Lower leg skin (tissue), 4 donors: ENCODE data around the gene GPT2. TPM values are rescaled to one million over a fixed set of nuclear protein-coding genes. Genes with fewer than 3 reads are reported as not detected.

Experiments
- DNase-seq, 2 donors: peaks; one replicate each; pipeline ENCODE4 v3.0.0-alpha.2; 2019; ENCODE audit warnings: low spot score in 2 of 2
- H3K4me3 ChIP-seq: fragments of 200-600 bp; sonication (generic); 2 replicates; pipeline ENCODE4 v1.5.1; 2017; ENCODE audit warnings: mild to moderate bottlenecking, low read depth; ENCODE audit not compliant: poor library complexity, severe bottlenecking
- POLR2A ChIP-seq, 2 donors: fragments of 450-650 bp; IDR thresholded peaks; one replicate each; pipeline ENCODE4 v1.6.1; 2016 to 2017; ENCODE audit warnings: antibody characterized with exemption in 2 of 2, mild to moderate bottlenecking in 1 of 2, moderate library complexity in 1 of 2
- WGBS, 2 donors: methylation state at CpG; one replicate each; pipeline ENCODE4 v1.1.5; 2018; 5-methylcytosine and 5-hydroxymethylcytosine counted together
- intact Hi-C: fragments of 100-400 bp; cut with DNase I; formaldehyde crosslinking; loops from one replicate; pipeline ENCODE4 v1.15.0; 2023; ENCODE audit warnings: low total_unique reads
- total RNA-seq, 4 donors: library from RNA; depleted of rRNA; stranded (reverse); fragments of >200 nt; gene quantifications; one replicate each; pipeline ENCODE4 v1.1.0, GENCODE V29; 2016
- TF ChIP-seq, protein P1 (sequence below), 3 donors: fragments of 450-650 bp; IDR thresholded peaks; one replicate each; pipeline ENCODE4 v1.5.1; 2016; ENCODE audit warnings: antibody characterized with exemption in 3 of 3, mild to moderate bottlenecking in 3 of 3, moderate library complexity in 2 of 3

Gene GPT2
- total RNA-seq, 4 donors from 2014 or later = 69.8 to 106 (median 83.1) TPM

DNA sequence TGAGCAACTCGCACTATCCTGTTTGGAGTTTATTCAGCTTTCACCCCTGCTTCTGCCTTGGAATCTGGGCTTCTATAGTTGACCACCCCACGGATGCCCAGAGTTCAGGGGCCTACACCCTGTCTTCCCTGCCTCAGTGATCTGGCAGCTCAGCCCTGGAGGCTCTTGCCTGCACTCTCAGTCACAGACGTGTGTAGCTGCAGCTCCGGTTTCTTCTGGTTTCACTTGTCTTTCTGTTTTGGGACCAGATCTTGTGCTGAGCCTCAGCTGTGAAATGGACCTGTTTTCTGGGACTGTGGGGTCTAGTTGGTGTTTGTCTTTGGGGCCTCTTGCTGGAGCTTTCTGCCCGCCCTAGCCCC lies 5.8 kb downstream of the GPT2 start:
- H3K4me3 ChIP-seq = no peak overlapping the region
- intact Hi-C loops = no loop called here
- TF ChIP-seq, protein P1, sequence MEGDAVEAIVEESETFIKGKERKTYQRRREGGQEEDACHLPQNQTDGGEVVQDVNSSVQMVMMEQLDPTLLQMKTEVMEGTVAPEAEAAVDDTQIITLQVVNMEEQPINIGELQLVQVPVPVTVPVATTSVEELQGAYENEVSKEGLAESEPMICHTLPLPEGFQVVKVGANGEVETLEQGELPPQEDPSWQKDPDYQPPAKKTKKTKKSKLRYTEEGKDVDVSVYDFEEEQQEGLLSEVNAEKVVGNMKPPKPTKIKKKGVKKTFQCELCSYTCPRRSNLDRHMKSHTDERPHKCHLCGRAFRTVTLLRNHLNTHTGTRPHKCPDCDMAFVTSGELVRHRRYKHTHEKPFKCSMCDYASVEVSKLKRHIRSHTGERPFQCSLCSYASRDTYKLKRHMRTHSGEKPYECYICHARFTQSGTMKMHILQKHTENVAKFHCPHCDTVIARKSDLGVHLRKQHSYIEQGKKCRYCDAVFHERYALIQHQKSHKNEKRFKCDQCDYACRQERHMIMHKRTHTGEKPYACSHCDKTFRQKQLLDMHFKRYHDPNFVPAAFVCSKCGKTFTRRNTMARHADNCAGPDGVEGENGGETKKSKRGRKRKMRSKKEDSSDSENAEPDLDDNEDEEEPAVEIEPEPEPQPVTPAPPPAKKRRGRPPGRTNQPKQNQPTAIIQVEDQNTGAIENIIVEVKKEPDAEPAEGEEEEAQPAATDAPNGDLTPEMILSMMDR (IDR thresholded peaks at IDR 0.05) = no peak
- TF ChIP-seq POLR2A (IDR thresholded peaks at IDR 0.05) = no peak
- no peak for DNase-seq
- WGBS, 2 donors = 63 to 69% methylated on average over 5 of the region's 5 CpGs

DNA sequence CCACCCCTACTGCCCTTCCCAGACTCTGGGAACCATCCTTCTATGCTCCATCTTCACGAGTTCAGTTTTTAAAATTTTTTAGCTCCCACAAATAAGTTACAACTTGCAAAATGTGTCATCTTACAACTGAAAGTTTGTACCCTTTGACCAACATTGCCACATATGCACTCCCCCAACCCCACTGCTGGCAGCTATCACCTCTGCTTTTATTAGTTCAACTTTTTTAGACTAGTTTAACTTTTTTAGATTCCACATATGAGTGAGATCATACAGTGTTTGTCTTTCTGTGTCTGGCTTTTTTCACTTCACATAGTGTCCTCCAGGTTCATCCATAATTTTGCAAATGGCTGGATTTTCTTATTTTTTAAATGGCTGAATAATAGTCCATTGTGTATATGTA lies 7.7 kb downstream of the GPT2 start:
- 61 to 68% methylated on average over 1 of the region's 1 CpG for WGBS, 2 donors
- no peak for DNase-seq
- no peak for TF ChIP-seq POLR2A (IDR thresholded peaks at IDR 0.05)
- TF ChIP-seq, protein P1 (IDR thresholded peaks at IDR 0.05) = no peak
- intact Hi-C loops = no loop called here
- H3K4me3 ChIP-seq = no peak overlapping the region

DNA sequence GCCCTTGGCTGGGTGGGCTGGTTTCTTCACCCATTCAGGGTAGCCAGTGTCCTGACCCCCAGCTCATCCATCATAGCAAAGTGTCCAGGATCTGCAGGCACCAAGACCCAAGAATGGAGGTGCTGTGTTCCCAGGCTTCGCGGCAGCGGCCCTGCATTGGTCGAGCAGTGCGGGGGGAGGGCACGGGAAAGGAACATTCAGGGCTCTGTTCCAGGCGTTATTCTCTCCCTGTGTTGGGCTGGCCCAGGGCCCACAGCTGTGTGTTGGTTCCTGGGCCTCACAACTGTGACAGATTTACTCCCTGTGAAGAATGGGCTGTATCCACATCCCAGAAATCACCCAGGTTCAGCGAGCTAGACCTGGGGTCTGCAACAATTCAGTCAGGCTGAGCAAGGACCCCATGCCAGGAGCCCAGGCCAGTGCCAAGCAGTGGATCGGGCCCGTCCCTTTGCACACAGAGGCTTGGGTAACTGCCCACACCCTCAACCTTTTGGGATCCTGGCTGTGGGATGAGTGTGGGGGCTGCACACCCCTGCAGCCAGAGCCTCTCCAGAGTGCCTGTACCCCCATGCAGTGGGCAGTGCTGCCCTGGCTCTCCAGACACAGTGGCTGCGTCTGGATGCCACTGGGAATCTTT lies 10.0 kb downstream of the GPT2 start:
- no peak for DNase-seq
- TF ChIP-seq, protein P1 (IDR thresholded peaks at IDR 0.05) = no peak
- TF ChIP-seq POLR2A (IDR thresholded peaks at IDR 0.05) = no peak
- 43 to 45% methylated on average over 10 to 11 of the region's 11 CpGs for WGBS, 2 donors
- H3K4me3 ChIP-seq = no peak overlapping the region
- intact Hi-C loops = no loop called here

DNA sequence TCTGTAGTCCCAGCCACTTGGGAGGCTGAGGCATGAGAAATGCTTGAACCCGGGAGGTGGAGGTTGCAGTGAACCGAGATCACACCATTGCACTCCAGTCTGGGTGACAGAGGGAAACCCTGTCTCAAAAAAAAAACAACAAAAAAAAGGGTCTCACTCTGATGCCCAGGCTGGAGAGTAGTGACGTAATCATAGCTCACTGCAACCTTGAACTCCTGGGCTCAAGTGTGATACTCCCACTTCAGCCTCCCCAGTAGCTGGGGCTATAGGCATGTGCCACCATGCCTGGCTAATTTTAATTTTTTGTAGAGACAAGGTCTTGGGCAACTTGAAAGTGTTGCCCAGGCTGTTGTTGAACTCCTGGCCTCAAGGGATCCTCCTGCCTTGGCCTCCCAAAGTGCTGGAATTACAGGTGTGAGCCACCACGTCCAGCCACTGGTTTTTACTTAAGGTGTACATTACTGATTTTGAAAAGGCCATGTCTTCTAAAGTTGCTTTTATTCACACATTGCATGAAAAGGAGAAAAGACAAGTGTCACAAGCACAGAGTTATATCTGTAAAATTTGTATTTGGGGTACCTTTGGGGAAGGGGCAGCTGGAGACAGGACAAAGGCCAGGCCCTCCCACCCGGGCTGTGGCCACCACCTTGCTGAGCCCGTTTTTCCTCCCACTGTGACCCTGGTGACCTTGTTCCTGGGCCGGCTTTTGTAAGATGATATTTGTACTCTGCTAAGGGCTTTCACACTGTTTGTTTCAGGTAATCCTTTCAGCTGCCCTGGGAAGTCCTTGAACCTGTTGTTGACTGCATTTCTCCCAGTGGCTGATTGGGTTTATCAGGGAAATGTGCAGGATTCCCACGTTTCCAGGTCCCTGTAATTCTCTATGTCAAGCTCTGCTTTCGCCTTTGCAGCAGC lies 11.5 kb downstream of the GPT2 start:
- intact Hi-C loops = no loop called here
- WGBS, 2 donors = 69 to 71% methylated on average over 9 of the region's 9 CpGs
- no peak for DNase-seq
- no peak for TF ChIP-seq POLR2A (IDR thresholded peaks at IDR 0.05)
- TF ChIP-seq, protein P1 (IDR thresholded peaks at IDR 0.05) = no peak
- no peak overlapping the region for H3K4me3 ChIP-seq

DNA sequence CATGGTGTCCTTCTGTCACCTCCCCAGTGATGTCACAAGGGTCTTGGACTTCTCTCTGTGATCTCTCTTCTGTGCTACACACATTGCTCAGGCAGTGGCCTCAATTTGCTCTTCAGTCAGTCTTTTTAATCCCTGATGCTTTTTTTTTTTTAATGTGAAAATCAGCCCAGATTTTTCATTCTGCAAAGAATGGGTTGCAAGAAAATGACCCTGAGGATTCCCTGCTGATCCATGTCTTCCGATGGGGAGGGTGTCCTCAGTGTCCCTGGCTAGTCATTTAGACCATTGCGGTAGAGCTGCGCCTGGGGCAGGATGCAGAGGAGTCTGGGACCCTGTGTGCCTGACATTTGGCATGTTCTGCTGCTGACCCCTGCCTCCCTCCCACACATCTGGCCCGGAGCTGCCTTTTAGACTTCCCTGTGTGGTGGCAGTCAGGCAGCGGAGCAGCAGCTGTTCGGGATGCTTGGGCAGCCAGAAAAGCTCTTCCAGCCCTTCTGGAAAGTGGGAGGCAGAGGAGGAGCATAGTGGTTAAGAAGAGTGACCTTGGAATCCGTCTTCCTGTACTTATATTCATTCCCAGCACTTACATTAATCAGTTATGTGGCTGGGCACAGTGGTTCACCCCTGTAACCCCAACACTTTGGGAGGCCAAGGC lies 12.3 kb downstream of the GPT2 start:
- no peak for DNase-seq

More for the DNA sequence above, 12.3 kb downstream of the GPT2 start:
- intact Hi-C loops = no loop called here
- no peak overlapping the region for H3K4me3 ChIP-seq
- WGBS, 2 donors = 69 to 80% methylated on average over 7 of the region's 7 CpGs
- no peak for TF ChIP-seq POLR2A (IDR thresholded peaks at IDR 0.05)
- TF ChIP-seq, protein P1 (IDR thresholded peaks at IDR 0.05) = no peak
